Panc1 (cell line): ENCODE measurements around the gene TRERF1. TPM values are rescaled to one million over a fixed set of nuclear protein-coding genes. Genes with fewer than 3 reads are reported as not detected.

Source experiments
- ATAC-seq: fragments of 200-7000 bp; cut with Tn5 transposase; 2 replicates; pipeline ENCODE4 v1.9.1; 2020; ENCODE audit warnings: mild to moderate bottlenecking, moderate library complexity
- BruUV-seq: library from RNA; stranded (reverse); fragments of 400-500 nt; replicated peaks from 2 replicates; lab custom pipeline; 2021; lab: Mats Ljungman, UMichigan
- CTCF ChIA-PET: fragments of 300-600 bp; sonication (Branson Sonifier 250); formaldehyde crosslinking; loops from one replicate; lab custom pipeline; 2022; ENCODE audit warnings: antibody characterized with exemption; lab: Charles Lee
- POLR2A ChIA-PET: fragments of 300-600 bp; sonication (Branson Sonifier 250); formaldehyde crosslinking; loops from one replicate; lab custom pipeline; 2022; ENCODE audit warnings: antibody characterized with exemption; lab: Charles Lee
- DNase-seq: peaks from one replicate; pipeline ENCODE4 v3.0.0-alpha.2; 2010; ENCODE audit warnings: low read depth, low spot score
- H3K27ac ChIP-seq: 2 replicates; pipeline ENCODE4 v1.5.1; 2011; ENCODE audit warnings: mild to moderate bottlenecking, low read length, inconsistent platforms
- H3K27me3 ChIP-seq: fragments of 200-500 bp; sonication (Bioruptor generic); 2 replicates; pipeline ENCODE4 v1.6.0; 2014; ENCODE audit warnings: low read length, inconsistent platforms; ENCODE audit not compliant: control insufficient read depth, insufficient read depth
- H3K36me3 ChIP-seq: fragments of 200-500 bp; sonication (Bioruptor generic); 2 replicates; pipeline ENCODE4 v1.5.1; 2014; ENCODE audit warnings: inconsistent platforms, mild to moderate bottlenecking, low read length, moderate library complexity; ENCODE audit not compliant: control insufficient read depth, insufficient read depth
- H3K4me1 ChIP-seq: 2 replicates; pipeline ENCODE4 v1.5.1; 2011; ENCODE audit warnings: inconsistent platforms, mild to moderate bottlenecking, low read length, moderate library complexity; ENCODE audit not compliant: control insufficient read depth, insufficient read depth
- H3K4me3 ChIP-seq, 2 experiments: 2 replicates each; pipeline ENCODE4 v1.5.1; 2011 to 2012; ENCODE audit warnings: low read depth in 2 of 2, low read length in 2 of 2, mild to moderate bottlenecking in 2 of 2, inconsistent platforms in 1 of 2, moderate library complexity in 1 of 2
- H3K9me3 ChIP-seq: fragments of 200-500 bp; sonication (Bioruptor generic); 2 replicates; pipeline ENCODE4 v1.5.1; 2014; ENCODE audit warnings: low read depth, mild to moderate bottlenecking, inconsistent platforms, low read length, moderate library complexity; ENCODE audit not compliant: control insufficient read depth, insufficient read depth
- CTCF ChIP-seq: fragments of 450-650 bp; IDR thresholded peaks from 2 replicates; pipeline ENCODE4 v1.5.1; 2017; ENCODE audit warnings: mild to moderate bottlenecking
- POLR2AphosphoS5 ChIP-seq: IDR thresholded peaks from 2 replicates; pipeline ENCODE4 v1.6.1; 2012; ENCODE audit warnings: mild to moderate bottlenecking, low read depth, low read length, moderate library complexity
- SIN3A ChIP-seq: IDR thresholded peaks from 2 replicates; pipeline ENCODE4 v1.6.1; 2012; ENCODE audit warnings: low read depth, mild to moderate bottlenecking, low read length, moderate library complexity, borderline replicate concordance; ENCODE audit not compliant: insufficient read depth
- TCF7L2 ChIP-seq: IDR thresholded peaks from 2 replicates; pipeline ENCODE4 v1.6.1; 2011; ENCODE audit warnings: mild to moderate bottlenecking, low read depth, low read length, inconsistent platforms
- in situ Hi-C: cut with HindIII; loops from 2 replicates; pipeline ENCODE4 v1.10.0; 2016; ENCODE audit warnings: low sequenced_read_pairs, low pct_unique_long_range_greater_than_20kb
- intact Hi-C: fragments of 100-400 bp; cut with micrococcal nuclease; formaldehyde crosslinking; loops from one replicate; pipeline ENCODE4 v1.10.0; 2022; ENCODE audit not compliant: unreplicated experiment
- total RNA-seq: library from RNA; stranded (reverse); gene quantifications from one replicate; pipeline ENCODE4 v1.2.1, GENCODE V29; 2021; ENCODE audit not compliant: unreplicated experiment
- TF ChIP-seq, protein P1 (sequence below), 2 experiments: IDR thresholded peaks; 2 replicates each; pipeline ENCODE4 v1.6.1; 2011 to 2012; ENCODE audit warnings: low read depth in 2 of 2, control low read depth in 1 of 2, low read length in 1 of 2, mild to moderate bottlenecking in 1 of 2, moderate library complexity in 1 of 2; ENCODE audit not compliant: insufficient read depth in 1 of 2

The TRERF1 gene
- total RNA-seq, 1 experiment from 2014 or later = 30.6 TPM

GRCh38 chr6:42204768-42205282 is 246.9 kb downstream of the TRERF1 start:
- H3K4me1 ChIP-seq = peaks cover 9% of the 10 kb centered on the region; the same call in 1 of the 2 replicates
- CTCF ChIA-PET = no interaction called here
- no peak overlapping the region for H3K27ac ChIP-seq

GRCh38 chr6:42203183-42203582 is 248.5 kb downstream of the TRERF1 start:
- 0 out of 2 replicates have a peak overlapping the region, but pooled peaks have one; percentile 17 for H3K27ac ChIP-seq
- H3K27me3 ChIP-seq = no peaks in the 10 kb centered on the region
- CTCF ChIA-PET = interaction anchor here (1.0 kb wide), 1 partner anchor 329 kb away, joined by 3 read pairs; no protein-coding TSS in a partner anchor
- intact Hi-C loops (no loop called here), in situ Hi-C loops (no loop called here)
- POLR2A ChIA-PET = interaction anchor here (0.6 kb wide), 2 partner anchors 41 to 54 kb away, joined by 3 to 6 read pairs; no protein-coding TSS in a partner anchor
- ATAC-seq (no peak), DNase-seq (no peak)
- TF ChIP-seq, protein P1, sequence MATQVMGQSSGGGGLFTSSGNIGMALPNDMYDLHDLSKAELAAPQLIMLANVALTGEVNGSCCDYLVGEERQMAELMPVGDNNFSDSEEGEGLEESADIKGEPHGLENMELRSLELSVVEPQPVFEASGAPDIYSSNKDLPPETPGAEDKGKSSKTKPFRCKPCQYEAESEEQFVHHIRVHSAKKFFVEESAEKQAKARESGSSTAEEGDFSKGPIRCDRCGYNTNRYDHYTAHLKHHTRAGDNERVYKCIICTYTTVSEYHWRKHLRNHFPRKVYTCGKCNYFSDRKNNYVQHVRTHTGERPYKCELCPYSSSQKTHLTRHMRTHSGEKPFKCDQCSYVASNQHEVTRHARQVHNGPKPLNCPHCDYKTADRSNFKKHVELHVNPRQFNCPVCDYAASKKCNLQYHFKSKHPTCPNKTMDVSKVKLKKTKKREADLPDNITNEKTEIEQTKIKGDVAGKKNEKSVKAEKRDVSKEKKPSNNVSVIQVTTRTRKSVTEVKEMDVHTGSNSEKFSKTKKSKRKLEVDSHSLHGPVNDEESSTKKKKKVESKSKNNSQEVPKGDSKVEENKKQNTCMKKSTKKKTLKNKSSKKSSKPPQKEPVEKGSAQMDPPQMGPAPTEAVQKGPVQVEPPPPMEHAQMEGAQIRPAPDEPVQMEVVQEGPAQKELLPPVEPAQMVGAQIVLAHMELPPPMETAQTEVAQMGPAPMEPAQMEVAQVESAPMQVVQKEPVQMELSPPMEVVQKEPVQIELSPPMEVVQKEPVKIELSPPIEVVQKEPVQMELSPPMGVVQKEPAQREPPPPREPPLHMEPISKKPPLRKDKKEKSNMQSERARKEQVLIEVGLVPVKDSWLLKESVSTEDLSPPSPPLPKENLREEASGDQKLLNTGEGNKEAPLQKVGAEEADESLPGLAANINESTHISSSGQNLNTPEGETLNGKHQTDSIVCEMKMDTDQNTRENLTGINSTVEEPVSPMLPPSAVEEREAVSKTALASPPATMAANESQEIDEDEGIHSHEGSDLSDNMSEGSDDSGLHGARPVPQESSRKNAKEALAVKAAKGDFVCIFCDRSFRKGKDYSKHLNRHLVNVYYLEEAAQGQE (IDR thresholded peaks at IDR 0.05; ENCODE audit: insufficient read depth in 1 of 2, low read depth in 2 of 2, low read length in 1 of 2) = no peak
- no peak for TF ChIP-seq TCF7L2
- no peaks in the 10 kb centered on the region for H3K9me3 ChIP-seq
- H3K36me3 ChIP-seq = peaks cover 4% of the 10 kb centered on the region; the same call in 1 of the 2 replicates
- no TSS peak for BruUV-seq
- peaks cover 5% of the 10 kb centered on the region; the same call in 1 of the 2 replicates for H3K4me1 ChIP-seq
- no peak overlapping the region for H3K4me3 ChIP-seq

More at GRCh38 chr6:42204768-42205282, 246.9 kb downstream of the TRERF1 start:
- DNase-seq (no peak), ATAC-seq (no peak)
- Histone ChIP-seq H3K36me3 (peaks cover 12% of the 10 kb centered on the region), H3K9me3 (no peaks in the 10 kb centered on the region), H3K4me3 (no peak overlapping the region), H3K27me3 (no peaks in the 10 kb centered on the region)
- intact Hi-C loops = no loop called here
- POLR2A ChIA-PET = no interaction called here
- TF ChIP-seq POLR2AphosphoS5 (no peak), CTCF (no peak), SIN3A (no peak)
- TF ChIP-seq, protein P1 (IDR thresholded peaks at IDR 0.05; ENCODE audit: insufficient read depth in 1 of 2, low read depth in 2 of 2, low read length in 1 of 2) = no peak
- no TSS peak for BruUV-seq
- in situ Hi-C loops = no loop called here
